Testis (tissue), 2 donors: ENCODE results near the gene KATNB1.

Experiments used
- CTCF ChIP-seq, 3 experiments: fragments of 450-650 bp in 2 of 3; fragments of 200-600 bp in 1 of 3; sonication (generic) in 1 of 3; IDR thresholded peaks; one replicate each; pipeline ENCODE4 v1.5.1; 2016 to 2019; ENCODE audit warnings: antibody characterized with exemption in 3 of 3, mild to moderate bottlenecking in 2 of 3, moderate library complexity in 1 of 3
- POLR2A ChIP-seq: fragments of 450-650 bp; IDR thresholded peaks from one replicate; pipeline ENCODE4 v1.6.1; 2017; ENCODE audit warnings: antibody characterized with exemption, mild to moderate bottlenecking, moderate library complexity

- TF ChIP-seq CTCF (IDR thresholded peaks at IDR 0.05) (no peak), POLR2A (no peak)
Observed at GRCh38 chr16:57700781-57701551, 34.6 kb upstream of the KATNB1 start.
